Fibroblast of mammary gland (primary cell): ENCODE measurements around the gene KCTD13.

Experiments
- DNase-seq: peaks from one replicate; pipeline ENCODE4 v3.0.0-alpha.2; 2010; ENCODE audit warnings: low read depth
- H3K4me3 ChIP-seq: 2 replicates; pipeline ENCODE4 v1.5.1; 2011; ENCODE audit warnings: low read depth, mild to moderate bottlenecking, low read length, moderate library complexity; ENCODE audit not compliant: control insufficient read depth
- CTCF ChIP-seq: conservative IDR thresholded peaks from 2 replicates; pipeline ENCODE4 v1.5.1; 2011; ENCODE audit warnings: low read depth, low read length, inconsistent platforms; ENCODE audit not compliant: control insufficient read depth, insufficient read depth

KCTD13 gene

GRCh38 chr16:29972500-29972899 lies 46.5 kb upstream of the KCTD13 start:
- H3K4me3 ChIP-seq, result no peak overlapping the region
- no peak for DNase-seq
- TF ChIP-seq CTCF, result no peak

GRCh38 chr16:29971304-29971703 lies 45.3 kb upstream of the KCTD13 start:
- H3K4me3 ChIP-seq, result no peak overlapping the region
- DNase-seq, result no peak
- no peak for TF ChIP-seq CTCF

- DNase-seq, result no peak
- no peak overlapping the region for H3K4me3 ChIP-seq
- no peak for TF ChIP-seq CTCF
These were observed 42.2 kb upstream of the KCTD13 start for GRCh38 chr16:29968205-29968604.

- DNase-seq, result no peak
- H3K4me3 ChIP-seq, result peak overlapping the region; percentile 75
- no peak for TF ChIP-seq CTCF
These were observed 37.2 kb upstream of the KCTD13 start for GRCh38 chr16:29963021-29963743.

GRCh38 chr16:29962344-29962994 lies 36.4 kb upstream of the KCTD13 start:
- H3K4me3 ChIP-seq, result peak overlapping the region; percentile 75
- DNase-seq, result peak; percentile 40
- no peak for TF ChIP-seq CTCF

GRCh38 chr16:29961479-29962343 lies 35.7 kb upstream of the KCTD13 start, which contains the start of gene TMEM219:
TMEM219 (plus strand) TSS chr16:29962079; CDS start chr16:29963144, 1,065 bp downstream.
- peak; percentile 15 for TF ChIP-seq CTCF
- peak within 1 kb of the TSS; percentile 75 for H3K4me3 ChIP-seq
- DNase-seq, result peak; percentile 71
